Vagina (tissue), 2 donors: Measurements from ENCODE around the gene UFC1. TPM values are rescaled to one million over a fixed set of nuclear protein-coding genes. Genes with fewer than 3 reads are reported as not detected.

Experiments
- DNase-seq, 2 donors: peaks; one replicate each; pipeline ENCODE4 v3.0.0-alpha.2; 2017; ENCODE audit errors: extremely low spot score in 2 of 2
- H3K27ac ChIP-seq: fragments of 200-600 bp; sonication (generic); one replicate; pipeline ENCODE4 v1.5.1; 2019
- H3K27me3 ChIP-seq: fragments of 200-600 bp; sonication (generic); one replicate; pipeline ENCODE4 v1.5.1; 2019
- H3K36me3 ChIP-seq, 2 donors: fragments of 200-600 bp; sonication (generic); one replicate each; pipeline ENCODE4 v1.5.1; 2017 to 2019
- H3K4me1 ChIP-seq: fragments of 200-600 bp; sonication (generic); one replicate; pipeline ENCODE4 v1.5.1; 2019
- H3K4me3 ChIP-seq, 2 donors: fragments of 200-600 bp; sonication (generic); 1 replicate in 1 of 2; 2 replicates in 1 of 2; pipeline ENCODE4 v1.5.1; 2016 to 2019
- H3K9me3 ChIP-seq: fragments of 200-600 bp; sonication (generic); one replicate; pipeline ENCODE4 v1.5.1; 2019
- POLR2A ChIP-seq, 2 donors: fragments of 450-650 bp; IDR thresholded peaks; one replicate each; pipeline ENCODE4 v1.6.1; 2017; ENCODE audit warnings: antibody characterized with exemption in 2 of 2, mild to moderate bottlenecking in 2 of 2, moderate library complexity in 2 of 2
- POLR2AphosphoS5 ChIP-seq, 2 donors: sonication (generic); formaldehyde crosslinking; IDR thresholded peaks; one replicate each; pipeline ENCODE4 v1.9.0; 2017; ENCODE audit warnings: antibody characterized with exemption in 2 of 2, mild to moderate bottlenecking in 2 of 2, low read depth in 1 of 2; ENCODE audit not compliant: insufficient read depth in 1 of 2
- intact Hi-C: fragments of 100-400 bp; cut with DNase I; formaldehyde crosslinking; loops from one replicate; pipeline ENCODE4 v1.15.1; 2023
- small RNA-seq: library from RNA; depleted of rRNA; stranded (forward); fragments of <200 nt; gene quantifications from one replicate; pipeline ENCODE3, GENCODE V24; 2016
- total RNA-seq: library from RNA; depleted of rRNA; stranded (reverse); fragments of >200 nt; gene quantifications from one replicate; pipeline ENCODE4 v1.2.3, GENCODE V29; 2016
- TF ChIP-seq, protein P1 (sequence below), 3 experiments: fragments of 450-650 bp in 2 of 3; fragments of 200-600 bp in 1 of 3; sonication (generic) in 1 of 3; IDR thresholded peaks; one replicate each; pipeline ENCODE4 v1.5.1; 2017 to 2019; ENCODE audit warnings: antibody characterized with exemption in 3 of 3, mild to moderate bottlenecking in 2 of 3, moderate library complexity in 2 of 3

The UFC1 gene
- total RNA-seq, 1 donor from 2014 or later = 61.1 TPM

DNA sequence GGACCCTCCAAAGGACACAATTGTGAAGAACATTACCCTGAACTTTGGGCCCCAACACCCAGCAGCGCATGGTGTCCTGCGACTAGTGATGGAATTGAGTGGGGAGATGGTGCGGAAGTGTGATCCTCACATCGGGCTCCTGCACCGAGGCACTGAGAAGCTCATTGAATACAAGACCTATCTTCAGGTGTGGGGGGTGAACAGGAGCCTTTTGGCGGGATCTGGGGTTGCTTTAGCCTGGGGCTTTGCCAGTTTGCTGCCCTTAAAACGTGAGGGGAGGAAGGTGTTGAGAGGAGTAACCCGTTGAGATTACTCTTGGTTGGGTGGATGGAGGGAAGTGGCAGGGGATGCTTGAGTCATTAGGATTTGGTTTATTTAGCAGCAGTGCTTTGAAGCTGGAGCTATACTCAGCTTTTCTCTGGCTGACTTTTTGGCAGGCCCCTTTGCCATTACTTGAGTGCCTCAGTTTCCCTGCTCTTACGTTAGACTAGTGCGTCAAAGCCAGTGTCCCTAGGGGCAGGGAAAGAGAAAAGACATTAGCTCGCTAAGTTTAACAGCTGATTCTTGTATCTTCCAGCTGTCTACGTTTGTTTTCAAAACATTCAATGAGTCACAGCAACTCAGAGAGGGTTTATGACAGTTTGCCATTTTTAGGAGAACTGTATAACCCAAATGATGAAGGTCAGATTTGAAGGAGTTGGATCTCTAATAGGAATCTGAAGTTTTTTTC, 52.8 kb downstream of the UFC1 start:
- TF ChIP-seq, protein P1, sequence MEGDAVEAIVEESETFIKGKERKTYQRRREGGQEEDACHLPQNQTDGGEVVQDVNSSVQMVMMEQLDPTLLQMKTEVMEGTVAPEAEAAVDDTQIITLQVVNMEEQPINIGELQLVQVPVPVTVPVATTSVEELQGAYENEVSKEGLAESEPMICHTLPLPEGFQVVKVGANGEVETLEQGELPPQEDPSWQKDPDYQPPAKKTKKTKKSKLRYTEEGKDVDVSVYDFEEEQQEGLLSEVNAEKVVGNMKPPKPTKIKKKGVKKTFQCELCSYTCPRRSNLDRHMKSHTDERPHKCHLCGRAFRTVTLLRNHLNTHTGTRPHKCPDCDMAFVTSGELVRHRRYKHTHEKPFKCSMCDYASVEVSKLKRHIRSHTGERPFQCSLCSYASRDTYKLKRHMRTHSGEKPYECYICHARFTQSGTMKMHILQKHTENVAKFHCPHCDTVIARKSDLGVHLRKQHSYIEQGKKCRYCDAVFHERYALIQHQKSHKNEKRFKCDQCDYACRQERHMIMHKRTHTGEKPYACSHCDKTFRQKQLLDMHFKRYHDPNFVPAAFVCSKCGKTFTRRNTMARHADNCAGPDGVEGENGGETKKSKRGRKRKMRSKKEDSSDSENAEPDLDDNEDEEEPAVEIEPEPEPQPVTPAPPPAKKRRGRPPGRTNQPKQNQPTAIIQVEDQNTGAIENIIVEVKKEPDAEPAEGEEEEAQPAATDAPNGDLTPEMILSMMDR (IDR thresholded peaks at IDR 0.05) = no peak
- TF ChIP-seq POLR2A (IDR thresholded peaks at IDR 0.05) = no peak
- no peak for TF ChIP-seq POLR2AphosphoS5 (IDR thresholded peaks at IDR 0.05; ENCODE audit: insufficient read depth in 1 of 2, low read depth in 1 of 2)
- Histone ChIP-seq H3K36me3 (peaks cover 0 to 43% of the 10 kb centered on the region in 2 donors), H3K27ac (peak overlapping the region; percentile 74), H3K4me1 (peaks cover 50% of the 10 kb centered on the region), H3K27me3 (no peaks in the 10 kb centered on the region), H3K4me3 (no peak overlapping the region), H3K9me3 (no peaks in the 10 kb centered on the region)
- intact Hi-C loops = no loop called here
- no peak for DNase-seq

DNA sequence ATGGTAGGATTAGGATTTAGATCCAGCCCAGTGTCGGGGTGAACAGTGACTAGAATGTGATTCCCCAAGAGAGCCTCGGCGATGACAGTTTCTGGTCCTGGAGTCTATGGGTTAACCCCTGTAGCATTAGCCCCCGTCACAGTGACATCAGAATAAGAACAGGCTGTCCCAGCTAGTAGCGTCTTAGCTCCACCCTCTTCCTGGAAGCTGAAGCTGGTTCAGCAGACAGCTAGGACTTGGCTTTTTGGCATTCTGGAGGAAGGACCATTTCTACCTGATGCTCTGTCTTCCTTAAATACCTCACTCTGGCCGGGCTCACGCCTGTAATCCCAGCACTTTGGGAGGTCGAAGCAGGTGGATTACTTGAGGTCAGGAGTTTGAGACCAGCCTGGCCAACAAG, 53.4 kb downstream of the UFC1 start:
- no peak overlapping the region for H3K4me3 ChIP-seq
- H3K27me3 ChIP-seq = no peaks in the 10 kb centered on the region
- H3K36me3 ChIP-seq = peaks cover 0 to 49% of the 10 kb centered on the region in 2 donors
- peak; percentile 30 to 69 for TF ChIP-seq POLR2AphosphoS5 (IDR thresholded peaks at IDR 0.05; ENCODE audit: insufficient read depth in 1 of 2, low read depth in 1 of 2)
- TF ChIP-seq, protein P1 (IDR thresholded peaks at IDR 0.05) = no peak
- TF ChIP-seq POLR2A (IDR thresholded peaks at IDR 0.05) = peak in 1 of 2 donors; percentile 26
- H3K9me3 ChIP-seq = no peaks in the 10 kb centered on the region
- peaks cover 48% of the 10 kb centered on the region for H3K4me1 ChIP-seq
- peak in 1 of 2 donors; percentile 94 for DNase-seq
- H3K27ac ChIP-seq = peak overlapping the region; percentile 74
- intact Hi-C loops = no loop called here

Small RNA genes lying within 50 kb of the gene (small RNA-seq; reads per million reads assigned to genes)
- gene RF01225 = not detected

Other genes with a start within 250 kb of the UFC1 start
- gene ITLN2, start 199.2 kb upstream of the UFC1 start, total RNA-seq = 2.0 TPM
- gene F11R, start 132.8 kb upstream of the UFC1 start, total RNA-seq = 178 TPM
- gene TSTD1, start 115.0 kb upstream of the UFC1 start, total RNA-seq = 44.7 TPM
- gene USF1, start 108.0 kb upstream of the UFC1 start, total RNA-seq = 39.0 TPM
- gene ARHGAP30, start 84.1 kb upstream of the UFC1 start, total RNA-seq = 14.5 TPM
- 42.7 TPM for gene NECTIN4, start 64.4 kb upstream of the UFC1 start, total RNA-seq
- gene KLHDC9, start 55.6 kb upstream of the UFC1 start, total RNA-seq = 9.3 TPM
- 47.1 TPM for gene PFDN2, start 35.9 kb upstream of the UFC1 start, total RNA-seq
- gene NIT1, start 35.9 kb upstream of the UFC1 start, total RNA-seq = 31.7 TPM
- gene DEDD, start 21.3 kb upstream of the UFC1 start, total RNA-seq = 42.0 TPM
- 19.4 TPM for gene USP21, start 5.5 kb downstream of the UFC1 start, total RNA-seq
- gene PPOX, start 12.4 kb downstream of the UFC1 start, total RNA-seq = 16.7 TPM
- gene B4GALT3, start 23.5 kb downstream of the UFC1 start, total RNA-seq = 16.2 TPM
- 78.3 TPM for gene ADAMTS4, start 45.1 kb downstream of the UFC1 start, total RNA-seq
- gene NDUFS2, start 48.4 kb downstream of the UFC1 start, total RNA-seq = 104 TPM
- gene FCER1G, start 61.3 kb downstream of the UFC1 start, total RNA-seq = 64.8 TPM
- not detected for gene APOA2, start 69.7 kb downstream of the UFC1 start, total RNA-seq
- gene TOMM40L, start 72.1 kb downstream of the UFC1 start, total RNA-seq = 15.0 TPM
- gene NR1I3, start 84.2 kb downstream of the UFC1 start, total RNA-seq = not detected
- gene PCP4L1, start 104.8 kb downstream of the UFC1 start, total RNA-seq = 3.7 TPM
- 3.7 TPM for gene MPZ, start 156.0 kb downstream of the UFC1 start, total RNA-seq
- gene SDHC, start 160.4 kb downstream of the UFC1 start, total RNA-seq = 44.9 TPM
- gene CFAP126, start 213.9 kb downstream of the UFC1 start, total RNA-seq = not detected